Right ventricle myocardium inferior (tissue), 1 donor: ENCODE data around the gene MED13L. TPM values are rescaled to one million over a fixed set of nuclear protein-coding genes. Genes with fewer than 3 reads are reported as not detected.
A peak's percentile ranks its signal among the peaks of the same experiment; 100 is the strongest.

Experiments
- ATAC-seq: fragments of 200-7000 bp; cut with Tn5 transposase; one replicate; pipeline ENCODE4 v1.9.1; 2020; ENCODE audit warnings: mild to moderate bottlenecking, moderate library complexity
- DNase-seq: peaks from one replicate; pipeline ENCODE4 v3.0.0; 2021; ENCODE audit errors: missing footprints
- intact Hi-C: fragments of 100-400 bp; cut with DNase I; formaldehyde crosslinking; loops from one replicate; pipeline ENCODE4 v1.11.0; 2022
- total RNA-seq: library from RNA; stranded (reverse); fragmentation: NEBNext Ultra II Directional; extraction: Animal tissue kit (Norgen Biotek cat#: 25700); gene quantifications from one replicate; pipeline ENCODE4 v1.2.1, GENCODE V29; 2021
- donor health status: DM: no; HTN: yes; CAD: no; lungs with severe emphysema.

Gene MED13L
- total RNA-seq, 1 donor from 2014 or later: 59.8 TPM

DNA sequence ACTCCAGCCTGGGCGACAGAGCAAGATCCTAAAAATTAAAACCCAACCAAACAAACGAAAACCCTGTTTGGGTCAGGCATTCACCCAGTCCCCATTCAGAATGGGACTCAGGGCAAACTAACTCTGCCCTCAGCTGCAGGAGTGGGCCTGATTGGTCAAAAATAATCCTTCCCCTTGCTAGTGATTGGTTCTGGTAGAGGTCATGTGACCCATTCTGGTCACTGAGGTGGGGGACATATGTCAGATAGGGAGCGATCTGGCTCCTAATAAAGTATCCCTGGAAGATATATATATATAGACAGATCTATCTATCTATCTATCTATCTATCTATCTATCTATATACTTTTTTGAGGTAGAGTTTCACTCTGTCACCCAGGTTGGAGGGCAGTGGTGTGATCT lies 29.5 kb upstream of the MED13L start:
- ATAC-seq: no peak
- intact Hi-C loops: no loop called here

DNA sequence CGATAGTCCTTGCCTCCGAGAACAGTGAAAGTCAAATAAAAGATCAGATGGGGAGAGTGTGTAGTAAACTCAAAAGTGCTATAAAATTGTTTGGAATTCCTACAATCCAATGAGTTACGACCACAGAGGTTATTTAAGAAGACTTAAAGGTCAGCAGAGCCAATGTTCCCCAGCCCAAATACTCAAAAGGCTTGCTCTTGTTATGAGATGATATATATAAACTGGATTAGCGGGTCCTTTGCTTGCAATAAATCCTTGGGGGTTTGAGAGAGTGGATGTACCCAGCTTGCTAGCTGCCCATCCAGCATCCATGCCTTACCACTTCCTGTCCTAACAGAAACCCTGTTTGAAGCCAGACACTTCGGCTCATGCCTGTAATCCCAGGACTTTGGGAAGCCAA lies 29.0 kb upstream of the MED13L start:
- ATAC-seq: no peak
- intact Hi-C loops: no loop called here
- DNase-seq: no peak

More for the DNA sequence above, 29.5 kb upstream of the MED13L start:
- DNase-seq: no peak

GRCh38 chr12:116304621-116305020 lies 27.1 kb upstream of the MED13L start:
- ATAC-seq (no peak), DNase-seq (no peak)
- intact Hi-C loops: no loop called here

DNA sequence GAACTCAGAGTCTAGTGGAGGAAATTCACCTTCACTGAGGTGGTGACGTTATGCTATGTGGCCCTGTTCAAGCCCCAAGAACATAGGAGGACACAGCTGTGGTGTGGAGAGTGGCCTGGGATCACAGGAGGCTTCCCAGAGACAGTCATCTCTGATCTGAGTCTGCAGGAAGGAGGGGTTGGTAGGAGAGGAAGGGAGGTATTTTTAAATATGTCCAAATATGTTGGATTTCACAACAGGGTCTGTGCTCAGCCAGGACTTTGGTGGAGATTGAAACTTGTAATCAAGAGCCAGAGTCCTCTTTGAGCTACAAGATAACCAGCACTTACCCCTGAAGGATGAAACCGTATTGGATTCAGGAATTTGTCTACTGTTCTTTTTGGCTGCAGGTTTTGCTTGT lies 26.4 kb upstream of the MED13L start:
- intact Hi-C loops: no loop called here

DNA sequence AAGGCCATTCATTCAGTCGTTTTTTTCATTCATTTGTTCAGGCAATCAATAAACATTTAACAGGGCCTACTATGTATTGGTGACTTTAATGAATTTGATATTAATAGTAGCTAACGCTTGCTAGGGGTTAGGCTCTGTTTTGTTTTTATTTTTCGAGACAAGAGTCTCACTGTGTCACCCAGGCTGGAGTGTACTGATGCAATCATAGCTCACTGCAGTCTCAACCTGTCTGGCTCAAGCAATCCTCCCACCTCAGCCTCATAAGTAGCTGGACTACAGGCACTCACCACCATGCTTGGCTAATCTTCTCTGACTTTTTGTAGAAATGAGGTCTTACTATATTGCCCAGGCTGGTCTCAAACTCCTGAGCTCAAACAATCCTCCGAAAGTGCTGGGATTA lies 25.6 kb upstream of the MED13L start:
- ATAC-seq: no peak
- no peak for DNase-seq
- intact Hi-C loops: no loop called here

More for the DNA sequence above, 26.4 kb upstream of the MED13L start:
- DNase-seq (no peak), ATAC-seq (peak; percentile 81)

GRCh38 chr12:116302166-116303058 lies 24.9 kb upstream of the MED13L start:
- ATAC-seq: no peak
- intact Hi-C loops: no loop called here
- no peak for DNase-seq

DNA sequence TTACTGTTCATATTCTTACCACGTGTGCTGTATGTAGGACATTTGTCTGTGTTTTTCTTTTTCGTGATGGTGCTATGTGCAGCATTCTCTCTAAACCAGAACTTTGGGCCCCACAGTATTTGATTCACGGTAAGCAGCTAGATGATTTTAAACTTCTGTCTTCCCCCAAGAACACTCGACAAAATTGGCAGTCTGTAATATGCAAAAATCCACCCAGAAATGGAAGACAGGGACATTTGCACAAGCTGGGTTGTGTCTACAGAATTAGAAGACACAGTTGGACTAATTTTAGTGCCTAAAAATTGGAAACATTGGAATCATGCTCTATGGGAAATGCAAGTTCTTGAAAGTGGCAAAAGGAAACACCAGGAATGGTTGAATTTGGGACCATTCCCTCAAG lies 24.1 kb upstream of the MED13L start:
- no peak for DNase-seq
- no peak for ATAC-seq
- intact Hi-C loops: no loop called here

DNA sequence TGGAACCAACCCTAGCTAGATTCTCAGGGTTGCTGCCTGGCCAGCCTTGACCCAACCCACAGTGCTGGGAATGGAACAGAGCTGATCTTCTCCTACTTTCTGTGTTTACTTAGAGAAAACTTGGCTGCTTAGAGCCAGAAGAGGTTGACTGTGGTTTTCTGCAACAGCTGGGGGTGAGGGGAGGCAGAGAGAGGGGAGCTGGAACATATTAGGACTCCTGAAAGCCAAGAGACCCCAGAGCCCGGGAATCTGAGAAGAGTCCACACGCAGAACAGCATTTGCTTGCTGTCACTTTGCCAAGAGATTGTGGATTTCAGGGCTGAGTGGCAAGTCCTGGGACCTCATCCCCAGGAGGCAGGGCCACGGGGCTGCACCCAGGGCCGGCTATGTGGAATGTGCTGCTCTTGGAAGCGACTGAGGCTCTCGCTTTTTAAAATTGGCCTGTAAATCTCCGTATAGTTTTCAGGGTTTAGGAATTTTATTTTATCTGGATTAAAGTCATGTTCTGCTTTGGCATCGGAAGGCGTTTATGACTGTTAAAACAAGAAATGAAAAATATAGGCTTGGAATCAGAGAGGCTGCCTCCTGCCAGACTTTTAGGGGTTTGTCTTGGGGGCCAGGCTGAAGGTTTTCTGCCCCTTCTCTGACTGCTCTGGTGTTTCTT lies 22.3 kb upstream of the MED13L start:
- ATAC-seq (peak; percentile 43), DNase-seq (no peak)
- intact Hi-C loops: no loop called here

- ATAC-seq: no peak
- intact Hi-C loops: no loop called here
- DNase-seq: no peak
Observed at GRCh38 chr12:116299064-116299463, 21.6 kb upstream of the MED13L start.

DNA sequence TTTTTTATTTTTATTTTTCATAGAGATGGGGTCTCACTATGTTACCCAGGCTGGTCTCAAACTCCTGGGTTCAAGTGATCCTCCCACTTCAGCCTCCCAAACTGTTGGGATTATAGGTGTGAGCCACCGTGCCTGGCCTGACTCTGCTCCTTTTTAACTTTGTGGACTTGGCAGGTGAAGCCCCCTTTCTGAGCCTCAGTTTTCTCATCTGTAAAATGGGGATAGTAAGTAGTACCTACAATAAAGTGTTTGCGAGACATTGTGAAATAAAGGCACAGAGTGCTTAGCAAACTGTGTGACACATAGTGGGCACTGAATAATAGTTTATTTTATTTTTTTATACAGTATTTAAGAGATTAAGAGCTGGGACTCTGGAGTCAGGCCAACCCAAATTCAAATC lies 21.1 kb upstream of the MED13L start:
- intact Hi-C loops: no loop called here
- no peak for DNase-seq

GRCh38 chr12:116297224-116297834 lies 19.8 kb upstream of the MED13L start:
- intact Hi-C loops: no loop called here
- DNase-seq (no peak), ATAC-seq (no peak)

More for the DNA sequence above, 21.1 kb upstream of the MED13L start:
- ATAC-seq: no peak

DNA sequence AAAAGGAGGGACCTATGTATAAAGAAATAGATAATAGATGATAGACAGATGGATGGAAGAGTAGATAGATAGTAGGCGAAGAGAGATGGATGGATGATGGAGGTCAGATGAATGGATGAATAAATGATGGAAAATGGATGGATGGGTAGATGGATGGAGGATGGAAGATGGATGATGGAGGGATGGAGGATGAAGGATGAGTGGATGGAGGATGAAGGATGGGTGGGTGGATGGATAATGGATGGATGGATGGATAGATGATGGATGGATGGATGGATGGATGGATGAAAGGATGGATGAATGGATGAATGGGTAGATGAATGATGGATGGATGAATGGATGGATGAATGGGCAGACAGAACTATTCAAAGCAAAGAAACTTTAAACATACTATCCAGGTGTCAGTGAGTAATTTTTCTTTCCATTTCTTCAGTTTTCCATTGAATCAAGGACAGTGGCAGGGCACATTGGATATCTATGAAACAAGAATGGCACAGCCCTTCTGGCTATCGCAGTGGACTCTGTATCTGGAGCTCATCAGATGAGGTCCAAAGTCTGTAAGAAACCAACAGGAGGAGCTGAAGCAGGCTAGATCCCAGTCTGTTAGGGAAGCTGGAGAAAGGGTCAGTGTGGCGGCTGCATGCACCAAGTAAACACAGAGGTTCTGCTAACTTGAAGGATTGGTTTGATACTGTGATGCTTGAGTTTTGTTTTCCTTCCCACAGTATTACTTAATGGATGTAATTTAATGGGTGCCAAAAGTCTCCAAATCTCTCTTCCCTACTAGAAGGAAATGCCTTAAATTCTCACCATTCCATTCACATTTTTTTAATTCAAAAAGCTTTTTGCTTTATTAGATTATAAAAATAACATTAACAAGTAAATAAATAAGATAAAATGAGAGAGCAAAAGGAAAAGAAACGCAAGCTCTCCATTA lies 18.1 kb upstream of the MED13L start:
- intact Hi-C loops: no loop called here
- ATAC-seq (no peak), DNase-seq (no peak)

- no peak for DNase-seq
- intact Hi-C loops: no loop called here
- ATAC-seq: no peak
Observed at GRCh38 chr12:116294454-116295165, 17.1 kb upstream of the MED13L start.

- intact Hi-C loops: no loop called here
- DNase-seq: no peak
Observed at GRCh38 chr12:116293687-116294453, 16.4 kb upstream of the MED13L start.

DNA sequence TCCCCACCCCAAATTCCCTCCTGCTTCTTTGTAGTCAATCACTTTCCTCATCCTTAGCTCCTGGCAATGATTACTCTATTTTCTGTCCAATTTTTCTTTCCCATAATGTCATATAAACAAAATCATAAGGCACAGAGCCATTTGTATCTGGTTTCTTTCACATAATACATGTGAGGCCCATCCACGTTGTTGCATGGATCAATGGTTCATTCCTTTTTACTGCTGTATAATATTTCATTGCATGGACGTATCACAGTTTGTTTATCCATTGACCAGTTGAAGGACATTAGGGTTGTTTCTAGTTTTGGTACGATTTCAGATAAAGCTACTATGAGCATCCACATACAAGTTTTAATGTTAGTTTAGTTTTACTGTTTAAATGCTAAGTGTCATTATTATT lies 13.7 kb upstream of the MED13L start:
- intact Hi-C loops: no loop called here
- ATAC-seq: no peak
- DNase-seq: no peak

More at GRCh38 chr12:116293687-116294453, 16.4 kb upstream of the MED13L start:
- ATAC-seq: no peak

GRCh38 chr12:116288735-116289134 lies 11.2 kb upstream of the MED13L start:
- intact Hi-C loops: no loop called here
- no peak for DNase-seq
- no peak for ATAC-seq

GRCh38 chr12:116287842-116288301 lies 10.4 kb upstream of the MED13L start:
- intact Hi-C loops: no loop called here
- ATAC-seq (no peak), DNase-seq (no peak)
